Measurements from ENCODE around the gene SLC6A7.

The SLC6A7 gene

GRCh38 chr5:150173161-150173560 is 16.7 kb upstream of the SLC6A7 start:
- TF ChIP-seq REST (IDR thresholded peaks at IDR 0.05; ENCODE audit: low read depth) (no peak), EGR1 (IDR thresholded peaks at IDR 0.05) (no peak), ZBTB7A (IDR thresholded peaks at IDR 0.05; ENCODE audit: low read depth) (no peak), CEBPB (IDR thresholded peaks at IDR 0.05) (no peak), RAD21 (IDR thresholded peaks at IDR 0.05; ENCODE audit: low read depth) (no peak), YY1 (IDR thresholded peaks at IDR 0.05; ENCODE audit: low read depth) (no peak), TEAD4 (IDR thresholded peaks at IDR 0.05) (no peak), TAF1 (IDR thresholded peaks at IDR 0.05; ENCODE audit: low read depth) (no peak)
- TF ChIP-seq, protein P1, sequence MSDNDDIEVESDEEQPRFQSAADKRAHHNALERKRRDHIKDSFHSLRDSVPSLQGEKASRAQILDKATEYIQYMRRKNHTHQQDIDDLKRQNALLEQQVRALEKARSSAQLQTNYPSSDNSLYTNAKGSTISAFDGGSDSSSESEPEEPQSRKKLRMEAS (IDR thresholded peaks at IDR 0.05): no peak

- TF ChIP-seq CEBPB (IDR thresholded peaks at IDR 0.05): no peak
- TF ChIP-seq EGR1 (IDR thresholded peaks at IDR 0.05): no peak
- no peak for TF ChIP-seq REST (IDR thresholded peaks at IDR 0.05; ENCODE audit: low read depth)
- no peak for TF ChIP-seq FOXM1 (IDR thresholded peaks at IDR 0.05; ENCODE audit: borderline replicate concordance, low read depth)
- no peak for TF ChIP-seq TCF12 (IDR thresholded peaks at IDR 0.05; ENCODE audit: low read depth)
- TF ChIP-seq, protein P1 (IDR thresholded peaks at IDR 0.05): no peak
- no peak for TF ChIP-seq ZBTB7A (IDR thresholded peaks at IDR 0.05; ENCODE audit: low read depth)
- no peak for TF ChIP-seq NFIC (IDR thresholded peaks at IDR 0.05)
- no peak for TF ChIP-seq TEAD4 (IDR thresholded peaks at IDR 0.05)
These were observed 15.6 kb upstream of the SLC6A7 start for GRCh38 chr5:150174285-150174684.

GRCh38 chr5:150175076-150175475 is 14.8 kb upstream of the SLC6A7 start:
- TF ChIP-seq EGR1 (IDR thresholded peaks at IDR 0.05) (no peak), CREB1 (IDR thresholded peaks at IDR 0.05; ENCODE audit: low read depth) (no peak), FOXM1 (IDR thresholded peaks at IDR 0.05; ENCODE audit: borderline replicate concordance, low read depth) (no peak), TCF12 (IDR thresholded peaks at IDR 0.05; ENCODE audit: low read depth) (no peak), TEAD4 (IDR thresholded peaks at IDR 0.05) (no peak), NFIC (IDR thresholded peaks at IDR 0.05) (no peak), USF1 (IDR thresholded peaks at IDR 0.05) (no peak), REST (IDR thresholded peaks at IDR 0.05; ENCODE audit: low read depth) (no peak), CEBPB (IDR thresholded peaks at IDR 0.05) (no peak), TAF1 (IDR thresholded peaks at IDR 0.05; ENCODE audit: low read depth) (no peak), RAD21 (IDR thresholded peaks at IDR 0.05; ENCODE audit: low read depth) (no peak), YY1 (IDR thresholded peaks at IDR 0.05; ENCODE audit: low read depth) (no peak), ZBTB7A (IDR thresholded peaks at IDR 0.05; ENCODE audit: low read depth) (no peak), EP300 (IDR thresholded peaks at IDR 0.05; ENCODE audit: borderline replicate concordance) (no peak)
- TF ChIP-seq, protein P1 (IDR thresholded peaks at IDR 0.05): no peak

DNA sequence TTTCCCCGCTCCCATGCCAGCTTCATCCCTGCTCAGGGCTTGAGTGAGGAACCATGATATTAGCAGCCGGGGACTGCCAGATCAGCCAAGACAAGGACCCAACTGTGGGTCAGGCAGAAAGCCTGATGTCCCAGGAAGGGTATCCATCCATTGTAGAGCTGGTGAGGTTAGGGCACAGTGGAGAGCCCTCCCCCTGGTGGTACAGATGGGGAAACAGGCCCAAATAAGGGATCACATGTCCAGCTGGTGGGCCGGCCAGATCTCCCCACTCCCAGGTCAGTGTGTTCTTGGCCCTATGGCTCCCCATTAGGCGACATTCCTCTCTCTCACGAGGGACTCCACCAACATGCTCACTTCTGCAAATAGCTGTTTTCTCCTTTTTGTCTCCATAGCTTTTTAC is 14.3 kb upstream of the SLC6A7 start:
- no peak for TF ChIP-seq YY1 (IDR thresholded peaks at IDR 0.05; ENCODE audit: low read depth)
- TF ChIP-seq EGR1 (IDR thresholded peaks at IDR 0.05): no peak
- TF ChIP-seq USF1 (IDR thresholded peaks at IDR 0.05): peak; percentile 59
- TF ChIP-seq TAF1 (IDR thresholded peaks at IDR 0.05; ENCODE audit: low read depth): no peak
- TF ChIP-seq, protein P1 (IDR thresholded peaks at IDR 0.05): no peak
- no peak for TF ChIP-seq CREB1 (IDR thresholded peaks at IDR 0.05; ENCODE audit: low read depth)
- TF ChIP-seq REST (IDR thresholded peaks at IDR 0.05; ENCODE audit: low read depth): no peak
- TF ChIP-seq RAD21 (IDR thresholded peaks at IDR 0.05; ENCODE audit: low read depth): peak; percentile 24; the same call in 1 of the 2 replicates
- TF ChIP-seq CEBPB (IDR thresholded peaks at IDR 0.05): no peak

Data from Ishikawa (cell line).